Femur (tissue), 1 donor: Measurements from ENCODE around the gene CASP10.
"Not testable (repeated sequence)": the region's sequence is repeated elsewhere in the genome, so short reads cannot be mapped to it uniquely, and the experiment has no call there.

Experiments
- DNase-seq: peaks from one replicate; pipeline ENCODE4 v3.0.0-alpha.2; 2017

CASP10 gene

GRCh38 chr2:201182650-201183364 is at the start of gene CASP10:
Gene CASP10 (plus strand): TSS chr2:201183141. CDS start chr2:201185778, 2,637 bp downstream.
- no peak for DNase-seq

GRCh38 chr2:201135386-201135785 is 47.6 kb upstream of the CASP10 start:
- no peak for DNase-seq

GRCh38 chr2:201136889-201137321 is 46.0 kb upstream of the CASP10 start:
- DNase-seq: no peak

GRCh38 chr2:201137505-201138400 is 45.2 kb upstream of the CASP10 start:
- no peak for DNase-seq

GRCh38 chr2:201138401-201138970 is 44.5 kb upstream of the CASP10 start:
- no peak for DNase-seq

- not testable (repeated sequence) for DNase-seq
Observed at GRCh38 chr2:201138986-201139781, 43.8 kb upstream of the CASP10 start.

- DNase-seq: no peak
Observed at GRCh38 chr2:201139836-201140604, 42.9 kb upstream of the CASP10 start.

- no peak for DNase-seq
Observed at GRCh38 chr2:201144101-201145051, 38.6 kb upstream of the CASP10 start.

- no peak for DNase-seq
Observed at GRCh38 chr2:201148434-201148990, 34.4 kb upstream of the CASP10 start.

- DNase-seq: no peak
Observed at GRCh38 chr2:201149064-201149820, 33.7 kb upstream of the CASP10 start.

- DNase-seq: not testable (repeated sequence)
Observed at GRCh38 chr2:201149821-201150165, 33.1 kb upstream of the CASP10 start.

- no peak for DNase-seq
Observed at GRCh38 chr2:201150454-201151020, 32.4 kb upstream of the CASP10 start.

GRCh38 chr2:201151127-201151981 is 31.6 kb upstream of the CASP10 start:
- DNase-seq: no peak

GRCh38 chr2:201152517-201152916 is 30.4 kb upstream of the CASP10 start:
- DNase-seq: no peak

- DNase-seq: no peak
Observed at GRCh38 chr2:201152999-201153815, 29.7 kb upstream of the CASP10 start.

- no peak for DNase-seq
Observed at GRCh38 chr2:201154615-201155399, 28.1 kb upstream of the CASP10 start.

- no peak for DNase-seq
Observed at GRCh38 chr2:201156036-201156435, 26.9 kb upstream of the CASP10 start.
